HL-60 (cell line): Measurements from ENCODE around the gene NANP.

Experiments
- DNase-seq, 2 experiments: peaks; one replicate each; pipeline ENCODE4 v3.0.0-alpha.2; 2010 to 2020; ENCODE audit warnings: low read depth in 1 of 2, low spot score in 1 of 2
- H3K27ac ChIP-seq: fragments of 250-450 bp; sonication (Bioruptor Pico); replicated peaks from 2 replicates; pipeline ENCODE4 v1.5.1; 2020; ENCODE audit warnings: mild to moderate bottlenecking, moderate library complexity
- H3K27me3 ChIP-seq: fragments of 250-450 bp; sonication (Bioruptor Pico); 2 replicates; pipeline ENCODE4 v1.5.1; 2021; ENCODE audit warnings: mild to moderate bottlenecking, moderate library complexity; ENCODE audit not compliant: insufficient read depth, poor library complexity, severe bottlenecking
- H3K4me3 ChIP-seq: replicated peaks from 2 replicates; pipeline ENCODE4 v1.5.1; 2011; ENCODE audit warnings: mild to moderate bottlenecking, control low read depth, low read length; ENCODE audit not compliant: insufficient read depth
- CTCF ChIP-seq: IDR thresholded peaks from one replicate; pipeline ENCODE4 v1.5.1; 2011; ENCODE audit warnings: low read length, control low read depth, inconsistent platforms; ENCODE audit not compliant: insufficient read depth
- GABPA ChIP-seq: IDR thresholded peaks from 2 replicates; pipeline ENCODE4 v1.6.1; 2012; ENCODE audit warnings: low read depth
- POLR2AphosphoS5 ChIP-seq: IDR thresholded peaks from 2 replicates; pipeline ENCODE4 v1.6.1; 2012; ENCODE audit warnings: low read depth
- REST ChIP-seq: IDR thresholded peaks from 2 replicates; pipeline ENCODE4 v1.6.1; 2012; ENCODE audit warnings: low read depth; ENCODE audit not compliant: insufficient replicate concordance
- SPI1 ChIP-seq: IDR thresholded peaks from 2 replicates; pipeline ENCODE4 v1.6.1; 2012; ENCODE audit warnings: low read depth, mild to moderate bottlenecking, borderline replicate concordance

NANP gene

GRCh38 chr20:25580711-25581110, 43.1 kb downstream of the NANP start:
- DNase-seq = no peak
- Histone ChIP-seq H3K27ac (no peak overlapping the region), H3K27me3 (peaks cover 28% of the 10 kb centered on the region), H3K4me3 (no peak overlapping the region)
- TF ChIP-seq REST (no peak), POLR2AphosphoS5 (no peak), CTCF (no peak), SPI1 (no peak), GABPA (no peak)

GRCh38 chr20:25579081-25579770, 44.6 kb downstream of the NANP start:
- Histone ChIP-seq H3K4me3 (no peak overlapping the region), H3K27me3 (peaks cover 17% of the 10 kb centered on the region), H3K27ac (no peak overlapping the region)
- TF ChIP-seq SPI1 (no peak), GABPA (no peak), POLR2AphosphoS5 (no peak), CTCF (no peak), REST (no peak)
- no peak for DNase-seq

GRCh38 chr20:25576783-25577530, 46.9 kb downstream of the NANP start:
- TF ChIP-seq SPI1 (no peak), POLR2AphosphoS5 (no peak), GABPA (no peak), CTCF (no peak), REST (no peak)
- no peak for DNase-seq
- Histone ChIP-seq H3K4me3 (no peak overlapping the region), H3K27ac (no peak overlapping the region), H3K27me3 (peaks cover 2% of the 10 kb centered on the region)
